GM21529 (cell line): ENCODE results near the gene ZNF709.
"Not testable (repeated sequence)": the region's sequence is repeated elsewhere in the genome, so short reads cannot be mapped to it uniquely, and the experiment has no call there.

Experiments used
- ATAC-seq: cut with Tn5 transposase; IDR thresholded peaks from one replicate; pipeline ENCODE4 v1.9.1; 2021; ENCODE audit not compliant: unreplicated experiment

ZNF709 gene

GRCh38 chr19:12484371-12485051 is at the start of gene ZNF709:
ZNF709 (minus strand) TSS chr19:12484816; CDS start chr19:12484657, 159 bp downstream.
- ATAC-seq: peak; percentile 96

- ATAC-seq: no peak
These were observed 42.6 kb upstream of the ZNF709 start for GRCh38 chr19:12527034-12527836.

- ATAC-seq: no peak
These were observed 41.9 kb upstream of the ZNF709 start for GRCh38 chr19:12526542-12526941.

- ATAC-seq: no peak
These were observed 37.4 kb upstream of the ZNF709 start for GRCh38 chr19:12521996-12522395.

GRCh38 chr19:12513531-12514061 is 29.0 kb upstream of the ZNF709 start:
- ATAC-seq: no peak

GRCh38 chr19:12497032-12497431 is 12.4 kb upstream of the ZNF709 start:
- ATAC-seq: no peak

GRCh38 chr19:12496480-12496879 is 11.9 kb upstream of the ZNF709 start:
- no peak for ATAC-seq

- peak; percentile 80 for ATAC-seq
These were observed 10.6 kb upstream of the ZNF709 start for GRCh38 chr19:12495002-12495802.

- no peak for ATAC-seq
These were observed 9.7 kb upstream of the ZNF709 start for GRCh38 chr19:12494260-12494860.

- not testable (repeated sequence) for ATAC-seq
These were observed 1.7 kb upstream of the ZNF709 start for GRCh38 chr19:12486265-12486783.

GRCh38 chr19:12485571-12485970 is 955 bp upstream of the ZNF709 start:
- no peak for ATAC-seq

GRCh38 chr19:12485052-12485416 is 418 bp upstream of the ZNF709 start:
- ATAC-seq: peak; percentile 12

GRCh38 chr19:12484011-12484370 is 625 bp downstream of the ZNF709 start:
- no peak for ATAC-seq

GRCh38 chr19:12482509-12482886 is 2.1 kb downstream of the ZNF709 start:
- ATAC-seq: no peak

- ATAC-seq: no peak
These were observed 2.7 kb downstream of the ZNF709 start for GRCh38 chr19:12481781-12482508.

- no peak for ATAC-seq
These were observed 6.2 kb downstream of the ZNF709 start for GRCh38 chr19:12478234-12478941.

- not testable (repeated sequence) for ATAC-seq
These were observed 17.0 kb downstream of the ZNF709 start for GRCh38 chr19:12467651-12468050.

GRCh38 chr19:12465211-12465610 is 19.4 kb downstream of the ZNF709 start:
- no peak for ATAC-seq

GRCh38 chr19:12464769-12465168 is 19.8 kb downstream of the ZNF709 start:
- no peak for ATAC-seq
